HCT116 (cell line): ENCODE measurements around the gene SYNE2.

ENCODE experiments used
- CBX3 ChIP-seq: IDR thresholded peaks from 2 replicates; pipeline ENCODE4 v1.6.1; 2012; ENCODE audit warnings: low read depth
- CEBPB ChIP-seq: IDR thresholded peaks from 2 replicates; pipeline ENCODE4 v1.6.1; 2012; ENCODE audit warnings: low read depth
- EGR1 ChIP-seq: IDR thresholded peaks from 2 replicates; pipeline ENCODE4 v1.6.1; 2012; ENCODE audit warnings: low read depth
- EZH2 ChIP-seq: fragments of 200-600 bp; sonication (generic); IDR thresholded peaks from 2 replicates; pipeline ENCODE4 v1.6.1; 2017; ENCODE audit warnings: antibody characterized with exemption, mixed run types
- EZH2phosphoT487 ChIP-seq: fragments of 200-600 bp; IDR thresholded peaks from 2 replicates; pipeline ENCODE4 v1.6.1; 2018; ENCODE audit warnings: antibody characterized with exemption, borderline replicate concordance
- POLR2A ChIP-seq: IDR thresholded peaks from 2 replicates; pipeline ENCODE4 v1.7.0; 2011; ENCODE audit warnings: borderline replicate concordance; ENCODE audit not compliant: insufficient read depth, insufficient read length; ENCODE audit errors: extremely low read depth
- POLR2AphosphoS5 ChIP-seq: IDR thresholded peaks from 2 replicates; pipeline ENCODE4 v1.6.1; 2011; ENCODE audit warnings: mild to moderate bottlenecking, low read depth, low read length, moderate library complexity
- RAD21 ChIP-seq: IDR thresholded peaks from 2 replicates; pipeline ENCODE4 v1.6.1; 2012; ENCODE audit warnings: low read depth, mild to moderate bottlenecking
- SIN3A ChIP-seq: IDR thresholded peaks from 2 replicates; pipeline ENCODE4 v1.6.1; 2012; ENCODE audit warnings: low read depth
- SP1 ChIP-seq: IDR thresholded peaks from 2 replicates; pipeline ENCODE4 v1.6.1; 2012; ENCODE audit warnings: low read depth
- TCF7L2 ChIP-seq: IDR thresholded peaks from 2 replicates; pipeline ENCODE4 v1.7.0; 2011; ENCODE audit warnings: borderline replicate concordance, inconsistent platforms; ENCODE audit not compliant: insufficient read depth, insufficient read length; ENCODE audit errors: extremely low read depth
- TF ChIP-seq, protein P1 (sequence below), 3 experiments: fragments of 200-600 bp in 1 of 3; sonication (generic) in 1 of 3; IDR thresholded peaks in 2 of 3; conservative IDR thresholded peaks in 1 of 3; 2 replicates each; pipeline ENCODE4 v1.5.1; 2012 to 2017; ENCODE audit warnings: low read depth in 2 of 3, low read length in 2 of 3, antibody characterized with exemption in 1 of 3, borderline replicate concordance in 1 of 3, control low read depth in 1 of 3, mild to moderate bottlenecking in 1 of 3, mixed read lengths in 1 of 3, mixed run types in 1 of 3, moderate library complexity in 1 of 3; ENCODE audit not compliant: insufficient read depth in 1 of 3
- TF ChIP-seq, protein P2 (sequence below): IDR thresholded peaks from 2 replicates; pipeline ENCODE4 v1.6.1; 2012; ENCODE audit warnings: low read depth
- TF ChIP-seq, protein P3 (sequence below): IDR thresholded peaks from 2 replicates; pipeline ENCODE4 v1.6.1; 2011; ENCODE audit warnings: mild to moderate bottlenecking, low read length, moderate library complexity; ENCODE audit not compliant: insufficient replicate concordance; ENCODE audit errors: extremely low read depth

DNA sequence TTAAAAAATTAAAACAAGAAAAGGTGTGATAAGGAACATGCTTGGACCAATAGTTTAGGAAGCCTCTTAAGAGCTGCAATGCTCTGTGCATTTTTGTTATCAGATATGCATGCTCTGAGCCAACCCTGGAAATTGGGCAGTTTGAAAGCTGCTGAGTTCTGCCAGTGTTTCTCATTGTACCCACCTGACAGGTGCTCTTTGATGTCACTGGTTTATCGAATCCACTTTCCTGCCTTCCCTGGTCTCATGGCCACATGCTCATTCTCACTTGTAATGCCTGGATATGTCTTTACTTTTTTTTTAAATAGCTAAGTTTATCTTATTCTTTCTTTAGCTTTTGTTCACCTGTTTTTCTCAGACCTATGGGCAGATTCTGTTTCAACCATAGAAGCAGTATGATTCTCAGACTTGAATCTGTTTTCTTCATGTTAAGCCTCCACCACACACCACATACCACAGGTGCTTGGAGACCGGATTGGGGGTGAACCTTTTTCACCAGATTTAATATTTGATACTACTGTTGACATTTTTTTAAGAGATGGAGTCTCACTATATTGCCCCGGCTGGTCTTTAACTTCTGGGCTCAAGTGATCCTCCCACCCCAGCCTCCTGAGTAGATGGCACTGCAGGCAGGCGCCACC lies 350.7 kb downstream of the SYNE2 start:
- TF ChIP-seq POLR2AphosphoS5 (no peak), EZH2phosphoT487 (no peak), TCF7L2 (no peak), EGR1 (no peak), RAD21 (no peak), CBX3 (no peak), SIN3A (no peak), SP1 (no peak), POLR2A (no peak), EZH2 (no peak), CEBPB (no peak)
- TF ChIP-seq, protein P1, sequence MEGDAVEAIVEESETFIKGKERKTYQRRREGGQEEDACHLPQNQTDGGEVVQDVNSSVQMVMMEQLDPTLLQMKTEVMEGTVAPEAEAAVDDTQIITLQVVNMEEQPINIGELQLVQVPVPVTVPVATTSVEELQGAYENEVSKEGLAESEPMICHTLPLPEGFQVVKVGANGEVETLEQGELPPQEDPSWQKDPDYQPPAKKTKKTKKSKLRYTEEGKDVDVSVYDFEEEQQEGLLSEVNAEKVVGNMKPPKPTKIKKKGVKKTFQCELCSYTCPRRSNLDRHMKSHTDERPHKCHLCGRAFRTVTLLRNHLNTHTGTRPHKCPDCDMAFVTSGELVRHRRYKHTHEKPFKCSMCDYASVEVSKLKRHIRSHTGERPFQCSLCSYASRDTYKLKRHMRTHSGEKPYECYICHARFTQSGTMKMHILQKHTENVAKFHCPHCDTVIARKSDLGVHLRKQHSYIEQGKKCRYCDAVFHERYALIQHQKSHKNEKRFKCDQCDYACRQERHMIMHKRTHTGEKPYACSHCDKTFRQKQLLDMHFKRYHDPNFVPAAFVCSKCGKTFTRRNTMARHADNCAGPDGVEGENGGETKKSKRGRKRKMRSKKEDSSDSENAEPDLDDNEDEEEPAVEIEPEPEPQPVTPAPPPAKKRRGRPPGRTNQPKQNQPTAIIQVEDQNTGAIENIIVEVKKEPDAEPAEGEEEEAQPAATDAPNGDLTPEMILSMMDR (IDR thresholded peaks at IDR 0.05 in 2 of 3, conservative IDR thresholded peaks at IDR 0.05 in 1 of 3; ENCODE audit: borderline replicate concordance in 1 of 3, insufficient read depth in 1 of 3, low read depth in 2 of 3, low read length in 2 of 3): no peak
- TF ChIP-seq, protein P2, sequence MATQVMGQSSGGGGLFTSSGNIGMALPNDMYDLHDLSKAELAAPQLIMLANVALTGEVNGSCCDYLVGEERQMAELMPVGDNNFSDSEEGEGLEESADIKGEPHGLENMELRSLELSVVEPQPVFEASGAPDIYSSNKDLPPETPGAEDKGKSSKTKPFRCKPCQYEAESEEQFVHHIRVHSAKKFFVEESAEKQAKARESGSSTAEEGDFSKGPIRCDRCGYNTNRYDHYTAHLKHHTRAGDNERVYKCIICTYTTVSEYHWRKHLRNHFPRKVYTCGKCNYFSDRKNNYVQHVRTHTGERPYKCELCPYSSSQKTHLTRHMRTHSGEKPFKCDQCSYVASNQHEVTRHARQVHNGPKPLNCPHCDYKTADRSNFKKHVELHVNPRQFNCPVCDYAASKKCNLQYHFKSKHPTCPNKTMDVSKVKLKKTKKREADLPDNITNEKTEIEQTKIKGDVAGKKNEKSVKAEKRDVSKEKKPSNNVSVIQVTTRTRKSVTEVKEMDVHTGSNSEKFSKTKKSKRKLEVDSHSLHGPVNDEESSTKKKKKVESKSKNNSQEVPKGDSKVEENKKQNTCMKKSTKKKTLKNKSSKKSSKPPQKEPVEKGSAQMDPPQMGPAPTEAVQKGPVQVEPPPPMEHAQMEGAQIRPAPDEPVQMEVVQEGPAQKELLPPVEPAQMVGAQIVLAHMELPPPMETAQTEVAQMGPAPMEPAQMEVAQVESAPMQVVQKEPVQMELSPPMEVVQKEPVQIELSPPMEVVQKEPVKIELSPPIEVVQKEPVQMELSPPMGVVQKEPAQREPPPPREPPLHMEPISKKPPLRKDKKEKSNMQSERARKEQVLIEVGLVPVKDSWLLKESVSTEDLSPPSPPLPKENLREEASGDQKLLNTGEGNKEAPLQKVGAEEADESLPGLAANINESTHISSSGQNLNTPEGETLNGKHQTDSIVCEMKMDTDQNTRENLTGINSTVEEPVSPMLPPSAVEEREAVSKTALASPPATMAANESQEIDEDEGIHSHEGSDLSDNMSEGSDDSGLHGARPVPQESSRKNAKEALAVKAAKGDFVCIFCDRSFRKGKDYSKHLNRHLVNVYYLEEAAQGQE: no peak
- TF ChIP-seq, protein P3, sequence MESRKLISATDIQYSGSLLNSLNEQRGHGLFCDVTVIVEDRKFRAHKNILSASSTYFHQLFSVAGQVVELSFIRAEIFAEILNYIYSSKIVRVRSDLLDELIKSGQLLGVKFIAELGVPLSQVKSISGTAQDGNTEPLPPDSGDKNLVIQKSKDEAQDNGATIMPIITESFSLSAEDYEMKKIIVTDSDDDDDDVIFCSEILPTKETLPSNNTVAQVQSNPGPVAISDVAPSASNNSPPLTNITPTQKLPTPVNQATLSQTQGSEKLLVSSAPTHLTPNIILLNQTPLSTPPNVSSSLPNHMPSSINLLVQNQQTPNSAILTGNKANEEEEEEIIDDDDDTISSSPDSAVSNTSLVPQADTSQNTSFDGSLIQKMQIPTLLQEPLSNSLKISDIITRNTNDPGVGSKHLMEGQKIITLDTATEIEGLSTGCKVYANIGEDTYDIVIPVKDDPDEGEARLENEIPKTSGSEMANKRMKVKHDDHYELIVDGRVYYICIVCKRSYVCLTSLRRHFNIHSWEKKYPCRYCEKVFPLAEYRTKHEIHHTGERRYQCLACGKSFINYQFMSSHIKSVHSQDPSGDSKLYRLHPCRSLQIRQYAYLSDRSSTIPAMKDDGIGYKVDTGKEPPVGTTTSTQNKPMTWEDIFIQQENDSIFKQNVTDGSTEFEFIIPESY: no peak
